IgD-negative memory B cell (primary cell): ENCODE data around the gene PEX5L. TPM values are rescaled to one million over a fixed set of nuclear protein-coding genes. Genes with fewer than 3 reads are reported as not detected.
"Not testable (repeated sequence)": the region's sequence is repeated elsewhere in the genome, so short reads cannot be mapped to it uniquely, and the experiment has no call there.

ENCODE experiments used
- H3K27ac Mint-ChIP-seq, 3 donors: one replicate each; pipeline ENCODE4 v1.8.0; 2020 to 2022; ENCODE audit warnings: mild to moderate bottlenecking in 3 of 3, mixed read lengths in 3 of 3, moderate library complexity in 1 of 3
- H3K27me3 Mint-ChIP-seq: one replicate; pipeline ENCODE4 v1.8.0; 2021; ENCODE audit warnings: mixed read lengths
- H3K36me3 Mint-ChIP-seq: one replicate; pipeline ENCODE4 v1.8.0; 2020; ENCODE audit warnings: mild to moderate bottlenecking, mixed read lengths
- H3K4me1 Mint-ChIP-seq, 3 donors: one replicate each; pipeline ENCODE4 v1.8.0; 2020 to 2022; ENCODE audit warnings: mixed read lengths in 3 of 3, mild to moderate bottlenecking in 1 of 3
- H3K4me3 Mint-ChIP-seq, 4 donors: one replicate each; pipeline ENCODE4 v1.8.0; 2020 to 2022; ENCODE audit warnings: mild to moderate bottlenecking in 4 of 4, mixed read lengths in 4 of 4, moderate library complexity in 3 of 4
- H3K9me3 Mint-ChIP-seq, 3 donors: one replicate each; pipeline ENCODE4 v1.8.0; 2020 to 2021; ENCODE audit warnings: mixed read lengths in 3 of 3, mild to moderate bottlenecking in 1 of 3
- polyA plus RNA-seq: library from polyadenylated mRNA; unstranded; fragments of 300-500 nt; fragmentation: Illumina TruSeq; gene quantifications from one replicate; pipeline ENCODE4 v1.2.3, GENCODE V29; 2021

The PEX5L gene
- polyA plus RNA-seq, 1 donor from 2014 or later, result not detected

GRCh38 chr3:180048840-180049239, 12.1 kb upstream of the PEX5L start:
- peaks cover 0 to 2% (median 0%) of the 10 kb centered on the region in 3 donors for H3K9me3 Mint-ChIP-seq
- H3K27ac Mint-ChIP-seq, result no peak overlapping the region
- no peaks in the 10 kb centered on the region for H3K4me1 Mint-ChIP-seq
- H3K27me3 Mint-ChIP-seq, result no peaks in the 10 kb centered on the region
- no peak overlapping the region for H3K4me3 Mint-ChIP-seq
- no peaks in the 10 kb centered on the region for H3K36me3 Mint-ChIP-seq

- H3K9me3 Mint-ChIP-seq, result peaks cover 0 to 2% (median 0%) of the 10 kb centered on the region in 3 donors
- no peak overlapping the region for H3K4me3 Mint-ChIP-seq
- H3K27me3 Mint-ChIP-seq, result no peaks in the 10 kb centered on the region
- H3K4me1 Mint-ChIP-seq, result no peaks in the 10 kb centered on the region
- H3K27ac Mint-ChIP-seq, result no peak overlapping the region
- H3K36me3 Mint-ChIP-seq, result no peaks in the 10 kb centered on the region
Observed at GRCh38 chr3:180048103-180048502, 11.4 kb upstream of the PEX5L start.

GRCh38 chr3:180040966-180041365, 4.2 kb upstream of the PEX5L start:
- no peak overlapping the region for H3K27ac Mint-ChIP-seq
- peaks cover 25% of the 10 kb centered on the region for H3K27me3 Mint-ChIP-seq
- H3K36me3 Mint-ChIP-seq, result no peaks in the 10 kb centered on the region
- no peak overlapping the region for H3K4me3 Mint-ChIP-seq
- peaks cover 6 to 9% (median 7%) of the 10 kb centered on the region in 3 donors for H3K4me1 Mint-ChIP-seq
- peaks cover 0 to 4% (median 2%) of the 10 kb centered on the region in 3 donors for H3K9me3 Mint-ChIP-seq

- Mint-ChIP-seq H3K4me1 (peaks cover 6 to 14% (median 10%) of the 10 kb centered on the region in 3 donors), H3K4me3 (peak overlapping the region in 3 of 4 donors; percentile 11 to 68 (median 22)), H3K27me3 (peaks cover 36% of the 10 kb centered on the region), H3K27ac (no peak overlapping the region), H3K36me3 (no peaks in the 10 kb centered on the region), H3K9me3 (peaks cover 0 to 4% (median 2%) of the 10 kb centered on the region in 3 donors)
Observed at GRCh38 chr3:180036092-180036670, 556 bp downstream of the PEX5L start.

- no peaks in the 10 kb centered on the region for H3K4me1 Mint-ChIP-seq
- H3K27ac Mint-ChIP-seq, result no peak overlapping the region
- peaks cover 0 to 2% (median 0%) of the 10 kb centered on the region in 3 donors for H3K9me3 Mint-ChIP-seq
- H3K4me3 Mint-ChIP-seq, result no peak overlapping the region
- H3K36me3 Mint-ChIP-seq, result no peaks in the 10 kb centered on the region
- H3K27me3 Mint-ChIP-seq, result peaks cover 2% of the 10 kb centered on the region
Observed at GRCh38 chr3:180026997-180027396, 9.7 kb downstream of the PEX5L start.

- peaks cover 0 to 1% (median 1%) of the 10 kb centered on the region in 3 donors for H3K9me3 Mint-ChIP-seq
- H3K27ac Mint-ChIP-seq, result no peak overlapping the region
- no peak overlapping the region for H3K4me3 Mint-ChIP-seq
- H3K4me1 Mint-ChIP-seq, result no peaks in the 10 kb centered on the region
- no peaks in the 10 kb centered on the region for H3K27me3 Mint-ChIP-seq
- H3K36me3 Mint-ChIP-seq, result no peaks in the 10 kb centered on the region
Observed at GRCh38 chr3:180018543-180018942, 18.2 kb downstream of the PEX5L start.

- no peak overlapping the region for H3K27ac Mint-ChIP-seq
- H3K4me3 Mint-ChIP-seq, result no peak overlapping the region
- H3K4me1 Mint-ChIP-seq, result no peaks in the 10 kb centered on the region
- H3K9me3 Mint-ChIP-seq, result peaks cover 0 to 1% (median 0%) of the 10 kb centered on the region in 3 donors
- no peaks in the 10 kb centered on the region for H3K36me3 Mint-ChIP-seq
- no peaks in the 10 kb centered on the region for H3K27me3 Mint-ChIP-seq
Observed at GRCh38 chr3:180017846-180018245, 18.9 kb downstream of the PEX5L start.

- no peak overlapping the region for H3K4me3 Mint-ChIP-seq
- peaks cover 0 to 8% (median 7%) of the 10 kb centered on the region in 3 donors for H3K9me3 Mint-ChIP-seq
- H3K36me3 Mint-ChIP-seq, result no peaks in the 10 kb centered on the region
- no peaks in the 10 kb centered on the region for H3K27me3 Mint-ChIP-seq
- no peak overlapping the region for H3K27ac Mint-ChIP-seq
- H3K4me1 Mint-ChIP-seq, result no peaks in the 10 kb centered on the region
Observed at GRCh38 chr3:180011927-180012326, 24.8 kb downstream of the PEX5L start.

GRCh38 chr3:180008318-180008717, 28.4 kb downstream of the PEX5L start:
- not testable (repeated sequence) for H3K4me3 Mint-ChIP-seq, H3K27ac Mint-ChIP-seq, H3K36me3 Mint-ChIP-seq, H3K4me1 Mint-ChIP-seq, H3K27me3 Mint-ChIP-seq
- peaks cover 8 to 15% (median 10%) of the 10 kb centered on the region in 3 donors for H3K9me3 Mint-ChIP-seq

GRCh38 chr3:180004542-180004941, 32.2 kb downstream of the PEX5L start:
- H3K4me1 Mint-ChIP-seq, result no peaks in the 10 kb centered on the region
- no peaks in the 10 kb centered on the region for H3K36me3 Mint-ChIP-seq
- H3K9me3 Mint-ChIP-seq, result peaks cover 8 to 15% (median 10%) of the 10 kb centered on the region in 3 donors
- H3K27me3 Mint-ChIP-seq, result no peaks in the 10 kb centered on the region
- H3K4me3 Mint-ChIP-seq, result no peak overlapping the region
- no peak overlapping the region for H3K27ac Mint-ChIP-seq

- Mint-ChIP-seq H3K36me3 (no peaks in the 10 kb centered on the region), H3K27me3 (no peaks in the 10 kb centered on the region), H3K4me1 (no peaks in the 10 kb centered on the region), H3K4me3 (no peak overlapping the region), H3K27ac (no peak overlapping the region), H3K9me3 (peaks cover 7 to 8% (median 7%) of the 10 kb centered on the region in 3 donors)
Observed at GRCh38 chr3:180002006-180002405, 34.7 kb downstream of the PEX5L start.

- H3K4me3 Mint-ChIP-seq, result no peak overlapping the region
- H3K27ac Mint-ChIP-seq, result no peak overlapping the region
- H3K4me1 Mint-ChIP-seq, result no peaks in the 10 kb centered on the region
- no peaks in the 10 kb centered on the region for H3K36me3 Mint-ChIP-seq
- H3K27me3 Mint-ChIP-seq, result no peaks in the 10 kb centered on the region
- peaks cover 0 to 6% (median 0%) of the 10 kb centered on the region in 3 donors for H3K9me3 Mint-ChIP-seq
Observed at GRCh38 chr3:180000500-180000899, 36.2 kb downstream of the PEX5L start.

GRCh38 chr3:179995406-179995805, 41.3 kb downstream of the PEX5L start:
- H3K9me3 Mint-ChIP-seq, result peaks cover 0 to 9% (median 0%) of the 10 kb centered on the region in 3 donors
- H3K4me3 Mint-ChIP-seq, result no peak overlapping the region
- no peaks in the 10 kb centered on the region for H3K36me3 Mint-ChIP-seq
- H3K4me1 Mint-ChIP-seq, result no peaks in the 10 kb centered on the region
- no peaks in the 10 kb centered on the region for H3K27me3 Mint-ChIP-seq
- H3K27ac Mint-ChIP-seq, result no peak overlapping the region

GRCh38 chr3:179991883-179992282, 44.9 kb downstream of the PEX5L start:
- Mint-ChIP-seq H3K4me3 (no peak overlapping the region), H3K9me3 (peaks cover 0 to 5% (median 0%) of the 10 kb centered on the region in 3 donors), H3K27ac (no peak overlapping the region), H3K27me3 (no peaks in the 10 kb centered on the region), H3K4me1 (no peaks in the 10 kb centered on the region), H3K36me3 (no peaks in the 10 kb centered on the region)

- Mint-ChIP-seq H3K4me3 (no peak overlapping the region), H3K27ac (no peak overlapping the region), H3K27me3 (no peaks in the 10 kb centered on the region), H3K9me3 (peaks cover 0 to 3% (median 0%) of the 10 kb centered on the region in 3 donors), H3K4me1 (no peaks in the 10 kb centered on the region), H3K36me3 (no peaks in the 10 kb centered on the region)
Observed at GRCh38 chr3:179991104-179991503, 45.6 kb downstream of the PEX5L start.

GRCh38 chr3:179981646-179982045, 55.1 kb downstream of the PEX5L start:
- Mint-ChIP-seq H3K4me3 (no peak overlapping the region), H3K9me3 (peaks cover 0 to 2% (median 1%) of the 10 kb centered on the region in 3 donors), H3K36me3 (peaks cover 2% of the 10 kb centered on the region), H3K27me3 (peaks cover 9% of the 10 kb centered on the region), H3K4me1 (no peaks in the 10 kb centered on the region), H3K27ac (no peak overlapping the region)
